ENCODE results near the gene WWOX. TPM values are rescaled to one million over a fixed set of nuclear protein-coding genes. Genes with fewer than 3 reads are reported as not detected.

The WWOX gene
- total RNA-seq, 1 donor from 2014 or later, result 8.9 TPM

DNA sequence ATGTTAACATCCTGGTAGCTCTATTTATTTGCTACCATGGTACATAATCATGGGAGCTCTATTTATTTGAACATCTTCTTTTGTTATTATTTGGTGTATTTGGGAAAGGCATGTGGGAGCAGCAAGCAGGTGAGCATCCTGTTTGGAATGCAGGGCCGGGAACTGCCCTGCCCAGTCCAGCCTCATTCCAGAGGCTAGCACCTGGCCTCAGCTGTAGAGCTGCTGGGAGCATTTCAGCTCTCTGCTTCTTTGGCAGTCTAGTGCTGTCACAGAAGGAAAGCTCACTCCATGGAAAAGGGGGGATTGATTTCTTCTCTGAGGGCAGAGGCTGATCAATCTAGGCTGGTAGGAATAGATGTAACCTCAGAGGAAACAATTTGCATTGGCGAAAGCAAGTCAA is 112.5 kb downstream of the WWOX start:
- H3K9me3 ChIP-seq (replicated peaks), result no peaks in the 10 kb centered on the region
- H3K4me3 ChIP-seq, result no peak overlapping the region
- intact Hi-C loops (cut with micrococcal nuclease), result no loop called here
- no peaks in the 10 kb centered on the region for H3K4me1 ChIP-seq
- TF ChIP-seq, protein P1, sequence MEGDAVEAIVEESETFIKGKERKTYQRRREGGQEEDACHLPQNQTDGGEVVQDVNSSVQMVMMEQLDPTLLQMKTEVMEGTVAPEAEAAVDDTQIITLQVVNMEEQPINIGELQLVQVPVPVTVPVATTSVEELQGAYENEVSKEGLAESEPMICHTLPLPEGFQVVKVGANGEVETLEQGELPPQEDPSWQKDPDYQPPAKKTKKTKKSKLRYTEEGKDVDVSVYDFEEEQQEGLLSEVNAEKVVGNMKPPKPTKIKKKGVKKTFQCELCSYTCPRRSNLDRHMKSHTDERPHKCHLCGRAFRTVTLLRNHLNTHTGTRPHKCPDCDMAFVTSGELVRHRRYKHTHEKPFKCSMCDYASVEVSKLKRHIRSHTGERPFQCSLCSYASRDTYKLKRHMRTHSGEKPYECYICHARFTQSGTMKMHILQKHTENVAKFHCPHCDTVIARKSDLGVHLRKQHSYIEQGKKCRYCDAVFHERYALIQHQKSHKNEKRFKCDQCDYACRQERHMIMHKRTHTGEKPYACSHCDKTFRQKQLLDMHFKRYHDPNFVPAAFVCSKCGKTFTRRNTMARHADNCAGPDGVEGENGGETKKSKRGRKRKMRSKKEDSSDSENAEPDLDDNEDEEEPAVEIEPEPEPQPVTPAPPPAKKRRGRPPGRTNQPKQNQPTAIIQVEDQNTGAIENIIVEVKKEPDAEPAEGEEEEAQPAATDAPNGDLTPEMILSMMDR (IDR thresholded peaks at IDR 0.05; ENCODE audit: borderline replicate concordance), result no peak
- H3K27me3 ChIP-seq (ENCODE audit: low read depth), result no peaks in the 10 kb centered on the region
- no peak overlapping the region for H3K27ac ChIP-seq (replicated peaks)
- no peak for DNase-seq
- H3K36me3 ChIP-seq, result no peaks in the 10 kb centered on the region

GRCh38 chr16:78212674-78213073 is 113.2 kb downstream of the WWOX start:
- H3K27ac ChIP-seq (replicated peaks), result no peak overlapping the region
- H3K4me1 ChIP-seq, result no peaks in the 10 kb centered on the region
- H3K9me3 ChIP-seq (replicated peaks), result no peaks in the 10 kb centered on the region
- TF ChIP-seq, protein P1 (IDR thresholded peaks at IDR 0.05; ENCODE audit: borderline replicate concordance), result no peak
- no peaks in the 10 kb centered on the region for H3K36me3 ChIP-seq
- intact Hi-C loops (cut with micrococcal nuclease), result no loop called here
- H3K27me3 ChIP-seq (ENCODE audit: low read depth), result no peaks in the 10 kb centered on the region
- H3K4me3 ChIP-seq, result no peak overlapping the region
- no peak for DNase-seq

DNA sequence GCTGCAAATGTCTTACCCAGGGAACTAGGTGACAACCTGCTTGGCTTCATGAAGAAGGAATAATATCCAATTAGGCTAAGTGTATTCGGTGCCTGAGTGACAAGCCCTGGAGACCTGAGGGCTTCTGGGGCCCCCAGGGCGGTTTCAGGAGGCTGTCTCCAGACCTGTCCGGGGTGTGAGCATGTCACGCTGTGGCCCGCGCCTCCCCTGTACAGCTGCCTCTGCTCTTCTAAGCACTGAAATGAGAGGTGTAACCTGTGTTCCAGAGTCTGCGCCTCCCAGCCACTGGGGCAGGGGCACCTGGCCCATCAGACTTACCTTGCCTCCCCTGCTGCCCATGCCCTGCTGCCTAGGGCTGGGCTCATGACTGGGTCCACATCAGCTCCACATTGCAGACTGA is 114.3 kb downstream of the WWOX start:
- no peaks in the 10 kb centered on the region for H3K36me3 ChIP-seq
- TF ChIP-seq, protein P1 (IDR thresholded peaks at IDR 0.05; ENCODE audit: borderline replicate concordance), result no peak

DNA sequence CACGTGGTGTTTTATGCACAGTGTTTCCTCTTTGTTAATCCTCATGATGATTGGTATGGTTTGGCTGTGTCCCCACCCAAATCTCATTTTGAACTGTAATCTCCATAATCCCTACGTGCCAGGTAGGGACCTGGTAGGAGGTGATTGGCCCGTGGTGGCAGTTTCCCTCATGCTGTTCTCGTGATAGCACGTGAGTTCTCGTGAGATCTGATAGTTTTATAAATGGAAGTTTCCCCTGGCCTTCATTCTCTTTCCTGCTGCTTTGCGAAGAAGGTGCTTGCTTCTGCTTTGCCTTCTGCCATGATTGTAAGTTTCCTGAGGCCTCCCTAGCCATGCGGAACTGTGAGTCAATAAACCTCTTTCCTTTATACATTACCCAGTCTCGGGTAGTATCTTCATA is 115.8 kb downstream of the WWOX start:
- Histone ChIP-seq H3K36me3 (no peaks in the 10 kb centered on the region), H3K9me3 (replicated peaks) (no peaks in the 10 kb centered on the region), H3K4me1 (no peaks in the 10 kb centered on the region), H3K27me3 (ENCODE audit: low read depth) (no peaks in the 10 kb centered on the region), H3K27ac (replicated peaks) (no peak overlapping the region), H3K4me3 (no peak overlapping the region)
- no peak for DNase-seq
- TF ChIP-seq, protein P1 (IDR thresholded peaks at IDR 0.05; ENCODE audit: borderline replicate concordance), result no peak
- intact Hi-C loops (cut with micrococcal nuclease), result no loop called here

More for the DNA sequence above, 114.3 kb downstream of the WWOX start:
- Histone ChIP-seq H3K4me1 (no peaks in the 10 kb centered on the region), H3K9me3 (replicated peaks) (no peaks in the 10 kb centered on the region), H3K4me3 (no peak overlapping the region), H3K27me3 (ENCODE audit: low read depth) (no peaks in the 10 kb centered on the region), H3K27ac (replicated peaks) (no peak overlapping the region)
- intact Hi-C loops (cut with micrococcal nuclease), result no loop called here
- DNase-seq, result no peak

GRCh38 chr16:78216166-78216745 is 116.8 kb downstream of the WWOX start:
- H3K4me3 ChIP-seq, result no peak overlapping the region
- intact Hi-C loops (cut with micrococcal nuclease), result no loop called here
- H3K27ac ChIP-seq (replicated peaks), result no peak overlapping the region
- no peaks in the 10 kb centered on the region for H3K9me3 ChIP-seq (replicated peaks)
- H3K4me1 ChIP-seq, result no peaks in the 10 kb centered on the region
- H3K36me3 ChIP-seq, result no peaks in the 10 kb centered on the region
- H3K27me3 ChIP-seq (ENCODE audit: low read depth), result no peaks in the 10 kb centered on the region
- DNase-seq, result no peak
- TF ChIP-seq, protein P1 (IDR thresholded peaks at IDR 0.05; ENCODE audit: borderline replicate concordance), result no peak

Data from left ventricle myocardium inferior (tissue), 1 donor.